ENCODE data around the gene PARK7.
A peak's percentile ranks its signal among the peaks of the same experiment; 100 is the strongest.
"Not testable (repeated sequence)": the region's sequence is repeated elsewhere in the genome, so short reads cannot be mapped to it uniquely, and the experiment has no call there.

Gene PARK7

DNA sequence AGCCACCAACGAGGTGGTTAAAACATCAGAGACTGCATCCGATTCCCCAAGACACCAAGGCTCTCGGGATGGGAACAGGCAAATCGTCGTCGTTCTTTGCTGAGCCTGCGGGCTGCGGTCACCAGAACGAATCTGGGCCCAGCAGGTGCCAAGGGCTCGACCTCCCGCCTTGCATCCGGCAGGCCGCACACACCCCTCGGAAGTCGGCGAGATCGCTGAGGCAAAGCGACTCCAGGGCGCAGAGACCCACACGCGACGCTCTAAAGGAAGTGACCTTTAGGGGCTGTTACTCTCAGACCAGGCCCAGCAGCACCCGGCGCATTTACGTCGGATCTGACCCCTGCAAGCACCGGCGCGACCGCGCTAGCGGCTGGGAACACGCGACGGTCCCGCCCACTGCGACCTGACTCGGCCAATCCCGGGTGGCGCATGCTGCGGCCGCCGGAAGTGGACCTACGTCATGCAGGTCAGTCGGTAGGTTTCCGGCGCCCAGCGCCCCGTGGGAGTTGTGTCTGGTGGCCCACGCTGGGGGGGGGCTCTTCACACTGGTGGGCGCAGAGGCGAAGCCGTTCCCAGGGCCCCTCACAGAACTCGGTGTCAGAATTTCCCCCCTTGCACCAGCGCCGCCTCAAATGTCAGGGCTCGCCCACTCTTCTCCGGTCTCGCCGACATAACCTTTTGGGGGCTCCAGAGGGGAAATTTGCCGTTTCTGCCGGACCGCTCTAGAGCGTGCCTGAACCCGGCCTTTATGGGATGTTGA, 7.5 kb upstream of the PARK7 start:
- FAIRE-seq, result peak; percentile 100
- TF ChIP-seq POLR2A (IDR thresholded peaks at IDR 0.05; ENCODE audit: low read depth, low read length) (peak; percentile 88), TAF1 (IDR thresholded peaks at IDR 0.05; ENCODE audit: borderline replicate concordance, low read depth, low read length) (no peak), POLR2AphosphoS5 (IDR thresholded peaks at IDR 0.05; ENCODE audit: low read depth, low read length) (peak; percentile 69; the same call in 1 of the 2 replicates)
- peak; percentile 77 for DNase-seq (ENCODE audit: insufficient read length)

DNA sequence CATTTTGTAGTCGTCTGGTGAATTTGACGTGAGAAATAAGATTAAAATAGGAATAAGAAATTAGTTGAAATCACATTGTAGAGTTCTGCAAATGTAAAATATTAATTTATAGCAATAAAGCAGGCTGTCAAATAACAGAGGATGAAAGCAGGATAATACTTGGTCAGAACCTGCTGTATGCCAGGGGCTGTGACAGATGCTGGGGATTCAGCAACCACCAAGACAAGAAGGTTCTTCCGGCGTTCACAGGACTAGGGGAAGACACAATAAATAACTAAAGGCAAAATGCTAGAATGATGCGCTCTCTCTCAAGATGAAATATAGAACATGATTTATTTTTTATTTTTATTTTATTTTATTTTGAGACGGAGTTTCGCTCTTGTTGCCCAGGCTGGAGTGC, 6.8 kb upstream of the PARK7 start:
- TF ChIP-seq POLR2AphosphoS5 (IDR thresholded peaks at IDR 0.05; ENCODE audit: low read depth, low read length) (no peak), POLR2A (IDR thresholded peaks at IDR 0.05; ENCODE audit: low read depth, low read length) (no peak), TAF1 (IDR thresholded peaks at IDR 0.05; ENCODE audit: borderline replicate concordance, low read depth, low read length) (no peak)
- DNase-seq (ENCODE audit: insufficient read length) (no peak), FAIRE-seq (no peak)

DNA sequence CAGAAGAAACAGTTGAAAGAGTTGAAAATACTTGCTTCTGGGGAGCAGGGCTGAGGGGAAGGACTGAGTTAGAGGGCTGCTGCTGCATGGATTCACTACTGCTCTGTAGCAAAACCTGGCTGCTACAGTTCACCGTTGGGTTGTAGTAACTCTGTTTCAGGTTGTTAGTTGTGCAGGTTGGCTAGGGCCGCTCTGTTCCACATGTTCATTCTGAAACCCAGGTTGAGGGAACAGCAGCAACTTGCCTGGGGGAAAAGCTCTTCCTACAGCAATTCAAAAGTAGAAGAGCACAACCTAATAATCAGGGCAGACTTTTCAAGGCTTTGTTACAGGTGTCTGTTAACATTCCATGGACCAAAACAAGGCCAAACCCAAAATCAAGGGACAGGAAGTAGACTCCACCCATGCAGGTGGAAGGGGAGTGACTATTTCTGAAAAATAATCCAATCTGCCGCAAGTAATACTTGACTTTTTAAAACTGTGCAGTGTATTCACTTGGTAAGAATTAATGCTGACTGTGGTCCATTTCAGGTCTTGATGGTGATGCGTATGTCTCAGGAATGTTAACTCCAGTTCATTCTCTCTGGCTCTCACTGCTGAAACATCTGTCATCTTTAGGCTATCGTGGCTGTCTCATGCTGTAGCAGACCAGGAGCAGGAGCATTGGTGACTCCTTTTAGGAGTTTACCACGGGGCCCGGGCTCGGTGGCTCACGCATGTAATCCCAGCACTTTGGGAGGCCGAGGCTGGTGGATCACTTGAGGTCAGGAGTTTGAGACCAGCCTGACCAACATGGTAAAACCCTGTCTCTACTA, 5.1 kb upstream of the PARK7 start:
- DNase-seq (ENCODE audit: insufficient read length) (no peak), FAIRE-seq (no peak)
- no peak for TF ChIP-seq POLR2A (IDR thresholded peaks at IDR 0.05; ENCODE audit: low read depth, low read length)
- no peak for TF ChIP-seq POLR2AphosphoS5 (IDR thresholded peaks at IDR 0.05; ENCODE audit: low read depth, low read length)
- no peak for TF ChIP-seq TAF1 (IDR thresholded peaks at IDR 0.05; ENCODE audit: borderline replicate concordance, low read depth, low read length)

DNA sequence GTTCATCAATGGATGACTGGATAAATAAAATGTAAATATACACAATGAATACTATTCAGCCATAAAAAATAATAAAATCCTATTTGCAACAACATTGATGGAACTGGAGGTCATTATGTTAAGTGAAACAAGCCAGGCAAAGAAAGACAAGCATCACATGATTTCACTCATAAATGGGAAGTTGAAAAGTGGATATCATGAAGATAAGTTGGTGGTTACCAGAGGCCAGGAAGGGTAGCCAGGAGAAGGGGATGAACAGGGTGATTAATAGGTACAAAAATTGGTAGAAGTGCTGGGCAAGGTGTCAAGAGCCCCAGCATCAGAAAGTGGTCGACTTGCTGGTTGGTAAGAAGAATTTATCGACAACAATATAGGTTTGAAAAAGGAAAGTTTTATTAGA, 1.3 kb upstream of the PARK7 start:
- FAIRE-seq (no peak), DNase-seq (ENCODE audit: insufficient read length) (no peak)
- TF ChIP-seq POLR2A (IDR thresholded peaks at IDR 0.05; ENCODE audit: low read depth, low read length), result no peak
- TF ChIP-seq POLR2AphosphoS5 (IDR thresholded peaks at IDR 0.05; ENCODE audit: low read depth, low read length), result no peak
- TF ChIP-seq TAF1 (IDR thresholded peaks at IDR 0.05; ENCODE audit: borderline replicate concordance, low read depth, low read length), result no peak

DNA sequence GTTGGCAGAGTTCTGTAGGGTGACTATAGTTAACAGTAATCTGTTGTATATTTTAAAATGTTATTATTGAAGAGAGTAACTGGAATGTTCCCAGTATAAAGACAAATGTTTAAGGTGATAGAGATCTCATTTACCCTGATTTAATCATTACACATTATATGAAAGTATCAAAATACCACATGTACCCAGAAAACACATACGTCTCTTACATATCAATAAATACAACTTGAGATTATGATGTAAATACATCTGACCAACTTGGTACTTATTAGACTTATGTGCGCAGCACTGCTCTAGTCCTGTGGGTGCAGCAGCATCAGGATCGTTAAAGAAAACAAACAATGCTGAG, 670 bp upstream of the PARK7 start:
- TF ChIP-seq POLR2AphosphoS5 (IDR thresholded peaks at IDR 0.05; ENCODE audit: low read depth, low read length), result no peak
- no peak for TF ChIP-seq POLR2A (IDR thresholded peaks at IDR 0.05; ENCODE audit: low read depth, low read length)
- no peak for TF ChIP-seq TAF1 (IDR thresholded peaks at IDR 0.05; ENCODE audit: borderline replicate concordance, low read depth, low read length)
- FAIRE-seq, result no peak
- no peak for DNase-seq (ENCODE audit: insufficient read length)

DNA sequence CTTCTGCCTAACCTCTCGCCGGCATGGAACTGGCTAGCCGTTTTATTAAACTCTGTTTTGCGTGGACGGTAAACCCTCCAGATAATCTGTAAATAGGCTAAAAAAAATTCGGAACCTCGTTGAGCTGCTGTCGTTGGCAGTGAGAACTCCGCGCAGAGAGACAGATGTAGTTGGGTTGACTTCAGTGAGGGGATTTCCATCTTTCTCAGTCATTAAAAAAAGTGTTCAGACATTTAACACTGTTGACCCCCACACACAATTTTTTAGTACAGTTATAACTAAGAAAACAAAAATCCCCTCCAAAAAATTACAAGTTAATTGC, 464 bp downstream of the PARK7 start:
- TF ChIP-seq POLR2AphosphoS5 (IDR thresholded peaks at IDR 0.05; ENCODE audit: low read depth, low read length), result peak; percentile 19; the same call in 1 of the 2 replicates
- no peak for TF ChIP-seq POLR2A (IDR thresholded peaks at IDR 0.05; ENCODE audit: low read depth, low read length)
- no peak for DNase-seq (ENCODE audit: insufficient read length)
- peak; percentile 17 for FAIRE-seq

DNA sequence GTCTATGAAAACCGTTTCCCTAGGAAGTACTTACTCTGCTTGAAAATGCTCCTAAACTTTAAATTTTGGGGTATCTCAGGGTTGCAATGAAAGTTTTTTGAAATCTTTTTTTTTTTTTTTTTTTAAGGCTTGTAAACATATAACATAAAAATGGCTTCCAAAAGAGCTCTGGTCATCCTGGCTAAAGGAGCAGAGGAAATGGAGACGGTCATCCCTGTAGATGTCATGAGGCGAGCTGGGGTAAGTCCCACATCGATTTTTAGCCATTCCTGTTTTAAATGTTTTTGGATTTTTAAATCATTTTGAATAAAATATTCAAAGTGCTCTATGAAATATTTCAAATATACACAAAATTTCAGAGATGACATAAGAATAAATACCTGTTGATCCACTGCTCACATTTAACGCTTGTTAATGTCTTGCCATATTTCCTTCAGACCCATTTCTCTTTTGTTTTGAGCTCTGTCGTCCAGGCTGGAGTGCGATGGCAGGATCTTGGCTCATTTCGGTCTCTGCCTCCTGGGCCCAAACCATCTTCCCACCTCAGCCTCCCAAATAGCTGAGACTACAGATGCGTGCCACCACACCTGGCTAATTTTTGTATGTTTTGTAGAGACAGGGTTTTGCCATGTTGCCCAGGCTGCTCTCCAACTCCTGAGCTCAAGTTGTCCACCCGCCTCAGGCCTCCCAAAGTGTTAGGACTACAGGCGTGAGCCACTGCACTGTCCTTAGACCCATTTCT, 1.3 kb downstream of the PARK7 start:
- TF ChIP-seq POLR2AphosphoS5 (IDR thresholded peaks at IDR 0.05; ENCODE audit: low read depth, low read length) (no peak), POLR2A (IDR thresholded peaks at IDR 0.05; ENCODE audit: low read depth, low read length) (no peak), TAF1 (IDR thresholded peaks at IDR 0.05; ENCODE audit: borderline replicate concordance, low read depth, low read length) (no peak)
- FAIRE-seq (no peak), DNase-seq (ENCODE audit: insufficient read length) (no peak)

DNA sequence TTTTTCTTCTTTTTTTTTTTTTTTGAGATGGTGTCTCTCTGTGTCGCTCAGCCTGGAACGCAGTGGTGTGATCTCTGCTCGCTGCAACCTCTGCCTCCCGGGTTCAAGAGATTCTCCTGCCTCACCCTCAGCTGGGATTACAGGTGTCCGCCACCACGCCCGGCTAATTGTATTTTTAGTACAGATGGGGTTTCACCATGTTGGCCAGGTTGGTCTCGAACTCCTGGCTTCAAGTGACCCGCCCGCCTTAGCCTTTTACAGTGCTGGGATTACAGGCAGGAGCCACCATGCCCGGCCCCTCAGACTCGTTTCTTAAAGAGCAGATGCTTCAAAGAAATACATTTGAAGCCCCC, 1.8 kb downstream of the PARK7 start:
- not testable (repeated sequence) for DNase-seq (ENCODE audit: insufficient read length); FAIRE-seq

DNA sequence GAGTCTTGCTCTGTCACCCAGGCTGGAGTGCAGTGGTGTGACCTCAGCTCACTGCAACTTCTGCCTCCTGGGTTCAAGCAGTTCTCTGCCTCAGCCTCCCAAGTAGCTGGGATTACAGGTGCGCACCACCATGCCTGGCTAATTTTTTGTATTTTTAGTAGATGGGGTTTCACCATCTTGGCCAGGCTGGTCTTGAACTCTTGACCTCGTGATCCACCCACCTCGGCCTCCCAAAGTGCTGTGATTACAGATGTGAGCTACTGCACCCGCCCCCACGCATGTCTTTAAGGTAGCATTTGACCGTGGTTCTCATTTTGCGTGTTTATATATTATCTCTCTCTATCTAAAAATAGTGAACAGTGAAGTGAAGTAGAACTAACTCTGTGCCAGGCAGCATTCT, 2.3 kb downstream of the PARK7 start:
- DNase-seq (ENCODE audit: insufficient read length); FAIRE-seq: not testable (repeated sequence)

DNA sequence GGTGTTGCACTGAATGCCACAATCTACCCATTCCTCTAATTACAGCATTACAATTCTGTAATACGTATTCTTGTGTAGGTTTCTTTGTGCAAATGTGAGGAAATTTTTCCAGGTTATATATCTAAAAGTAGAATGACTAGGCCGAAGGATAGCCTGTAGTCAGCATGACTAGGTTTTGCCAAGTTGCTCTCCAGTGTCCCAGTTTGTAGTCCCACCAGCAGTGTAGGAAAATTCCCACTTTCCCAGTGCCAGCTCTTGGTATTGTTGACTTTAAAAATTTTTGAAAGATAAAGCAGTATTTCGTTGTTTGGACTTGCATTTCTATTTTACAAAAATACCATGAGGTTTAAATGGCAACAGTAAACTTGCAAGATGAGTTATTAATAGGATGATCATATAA, 3.0 kb downstream of the PARK7 start:
- TF ChIP-seq POLR2A (IDR thresholded peaks at IDR 0.05; ENCODE audit: low read depth, low read length) (no peak), POLR2AphosphoS5 (IDR thresholded peaks at IDR 0.05; ENCODE audit: low read depth, low read length) (no peak), TAF1 (IDR thresholded peaks at IDR 0.05; ENCODE audit: borderline replicate concordance, low read depth, low read length) (no peak)
- no peak for DNase-seq (ENCODE audit: insufficient read length)
- FAIRE-seq, result no peak

DNA sequence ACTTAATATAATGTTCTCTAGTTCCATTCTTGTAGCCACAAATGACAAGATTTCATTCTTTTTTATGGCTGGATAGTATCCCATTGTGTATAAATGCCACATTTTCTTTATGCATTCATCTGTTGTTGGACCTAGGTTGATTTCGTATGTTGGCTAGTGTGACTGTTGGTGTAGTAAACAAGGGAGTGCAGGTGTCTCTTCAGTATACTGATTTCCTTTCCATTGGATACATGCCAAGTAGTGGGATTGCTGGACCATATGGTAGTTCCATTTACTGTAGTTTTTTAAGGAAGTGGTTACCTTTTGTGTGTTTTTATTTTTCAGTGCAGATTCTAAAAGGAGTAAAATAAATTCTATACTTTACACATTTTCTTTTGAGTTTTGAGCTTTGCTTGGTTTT, 5.7 kb downstream of the PARK7 start:
- DNase-seq (ENCODE audit: insufficient read length) (no peak), FAIRE-seq (no peak)
- TF ChIP-seq TAF1 (IDR thresholded peaks at IDR 0.05; ENCODE audit: borderline replicate concordance, low read depth, low read length), result no peak
- no peak for TF ChIP-seq POLR2A (IDR thresholded peaks at IDR 0.05; ENCODE audit: low read depth, low read length)
- no peak for TF ChIP-seq POLR2AphosphoS5 (IDR thresholded peaks at IDR 0.05; ENCODE audit: low read depth, low read length)

DNA sequence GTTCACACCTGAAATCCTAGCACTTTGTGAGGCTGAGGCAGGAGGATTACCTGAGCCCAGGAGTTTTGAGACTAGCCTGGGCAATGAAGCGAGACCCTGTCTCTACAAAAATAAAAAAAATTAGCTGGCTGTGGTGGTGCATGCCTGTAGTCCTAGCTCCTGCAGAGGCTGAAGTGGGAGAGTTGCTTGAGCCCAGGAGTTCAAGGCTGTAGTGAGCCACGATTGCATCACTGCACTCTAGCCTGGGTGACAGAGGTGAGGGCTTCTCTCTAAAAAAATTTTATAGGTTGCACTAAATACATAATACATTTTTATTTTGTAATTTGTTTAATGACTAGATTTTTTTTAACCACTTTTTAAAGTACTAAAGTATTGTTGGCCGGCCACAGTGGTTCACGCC, 6.1 kb downstream of the PARK7 start:
- DNase-seq (ENCODE audit: insufficient read length) (no peak), FAIRE-seq (no peak)
- no peak for TF ChIP-seq POLR2A (IDR thresholded peaks at IDR 0.05; ENCODE audit: low read depth, low read length)
- no peak for TF ChIP-seq POLR2AphosphoS5 (IDR thresholded peaks at IDR 0.05; ENCODE audit: low read depth, low read length)
- TF ChIP-seq TAF1 (IDR thresholded peaks at IDR 0.05; ENCODE audit: borderline replicate concordance, low read depth, low read length), result no peak
